Left ventricle myocardium inferior (tissue), 1 donor: ENCODE results near the gene MTFR1L. TPM values are rescaled to one million over a fixed set of nuclear protein-coding genes. Genes with fewer than 3 reads are reported as not detected.

Experiments
- DNase-seq: peaks from one replicate; pipeline ENCODE4 v3.0.0-alpha.2; 2020
- H3K27ac ChIP-seq: fragments of 200-600 bp; replicated peaks from 2 replicates; pipeline ENCODE4 v1.8.0; 2021
- H3K27me3 ChIP-seq: fragments of 200-600 bp; 2 replicates; pipeline ENCODE4 v1.8.0; 2021; ENCODE audit warnings: low read depth
- H3K36me3 ChIP-seq: fragments of 200-600 bp; 2 replicates; pipeline ENCODE4 v1.8.0; 2021
- H3K4me1 ChIP-seq: fragments of 200-600 bp; 2 replicates; pipeline ENCODE4 v1.8.0; 2021
- H3K4me3 ChIP-seq: fragments of 200-600 bp; 2 replicates; pipeline ENCODE4 v1.8.0; 2021; ENCODE audit warnings: mild to moderate bottlenecking, moderate library complexity
- H3K9me3 ChIP-seq: fragments of 200-600 bp; replicated peaks from 2 replicates; pipeline ENCODE4 v1.8.0; 2021
- intact Hi-C: fragments of 100-400 bp; cut with micrococcal nuclease; formaldehyde crosslinking; loops from one replicate; pipeline ENCODE4 v1.11.0; 2022
- total RNA-seq: library from RNA; stranded (reverse); fragmentation: NEBNext Ultra II Directional; extraction: Animal tissue kit (Norgen Biotek cat#: 25700); gene quantifications from one replicate; pipeline ENCODE4 v1.2.1, GENCODE V29; 2021
- TF ChIP-seq, protein P1 (sequence below): fragments of 200-600 bp; IDR thresholded peaks from 2 replicates; pipeline ENCODE4 v1.8.0; 2021; ENCODE audit warnings: antibody characterized with exemption, mild to moderate bottlenecking, borderline replicate concordance
- donor health status: DM: no; HTN: yes; CAD: no; lungs with severe emphysema.

The MTFR1L gene
- total RNA-seq, 1 donor from 2014 or later = 252 TPM

DNA sequence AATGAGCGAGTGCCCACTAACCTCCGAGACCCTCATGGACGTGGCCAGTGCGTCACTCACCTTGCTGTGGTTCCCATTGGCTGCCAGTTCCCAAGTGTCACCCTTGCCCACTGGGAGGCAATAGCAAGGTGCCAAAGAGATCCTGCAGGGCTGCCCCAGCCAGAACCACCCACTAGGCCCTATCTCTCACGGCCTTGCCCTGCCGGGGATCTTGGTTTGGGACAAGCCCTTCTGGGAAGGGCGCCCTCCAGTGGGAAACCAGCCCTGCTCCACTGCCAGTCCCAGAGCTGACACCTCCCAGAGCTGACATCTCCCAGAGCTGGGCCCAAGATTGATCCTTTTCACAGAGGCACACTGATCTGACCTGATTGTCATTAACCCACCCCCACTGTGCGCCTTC lies 21.8 kb upstream of the MTFR1L start:
- H3K9me3 ChIP-seq = no peaks in the 10 kb centered on the region
- H3K27ac ChIP-seq = peak overlapping the region; percentile 86
- no peak for DNase-seq
- H3K4me1 ChIP-seq = peaks cover 68% of the 10 kb centered on the region
- H3K4me3 ChIP-seq = no peak overlapping the region
- no peaks in the 10 kb centered on the region for H3K36me3 ChIP-seq
- H3K27me3 ChIP-seq = no peaks in the 10 kb centered on the region
- intact Hi-C loops = loop anchor here (2.0 kb wide), 1 partner anchor 189 kb away; no protein-coding TSS in a partner anchor
- TF ChIP-seq, protein P1, sequence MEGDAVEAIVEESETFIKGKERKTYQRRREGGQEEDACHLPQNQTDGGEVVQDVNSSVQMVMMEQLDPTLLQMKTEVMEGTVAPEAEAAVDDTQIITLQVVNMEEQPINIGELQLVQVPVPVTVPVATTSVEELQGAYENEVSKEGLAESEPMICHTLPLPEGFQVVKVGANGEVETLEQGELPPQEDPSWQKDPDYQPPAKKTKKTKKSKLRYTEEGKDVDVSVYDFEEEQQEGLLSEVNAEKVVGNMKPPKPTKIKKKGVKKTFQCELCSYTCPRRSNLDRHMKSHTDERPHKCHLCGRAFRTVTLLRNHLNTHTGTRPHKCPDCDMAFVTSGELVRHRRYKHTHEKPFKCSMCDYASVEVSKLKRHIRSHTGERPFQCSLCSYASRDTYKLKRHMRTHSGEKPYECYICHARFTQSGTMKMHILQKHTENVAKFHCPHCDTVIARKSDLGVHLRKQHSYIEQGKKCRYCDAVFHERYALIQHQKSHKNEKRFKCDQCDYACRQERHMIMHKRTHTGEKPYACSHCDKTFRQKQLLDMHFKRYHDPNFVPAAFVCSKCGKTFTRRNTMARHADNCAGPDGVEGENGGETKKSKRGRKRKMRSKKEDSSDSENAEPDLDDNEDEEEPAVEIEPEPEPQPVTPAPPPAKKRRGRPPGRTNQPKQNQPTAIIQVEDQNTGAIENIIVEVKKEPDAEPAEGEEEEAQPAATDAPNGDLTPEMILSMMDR = peak; percentile 56

DNA sequence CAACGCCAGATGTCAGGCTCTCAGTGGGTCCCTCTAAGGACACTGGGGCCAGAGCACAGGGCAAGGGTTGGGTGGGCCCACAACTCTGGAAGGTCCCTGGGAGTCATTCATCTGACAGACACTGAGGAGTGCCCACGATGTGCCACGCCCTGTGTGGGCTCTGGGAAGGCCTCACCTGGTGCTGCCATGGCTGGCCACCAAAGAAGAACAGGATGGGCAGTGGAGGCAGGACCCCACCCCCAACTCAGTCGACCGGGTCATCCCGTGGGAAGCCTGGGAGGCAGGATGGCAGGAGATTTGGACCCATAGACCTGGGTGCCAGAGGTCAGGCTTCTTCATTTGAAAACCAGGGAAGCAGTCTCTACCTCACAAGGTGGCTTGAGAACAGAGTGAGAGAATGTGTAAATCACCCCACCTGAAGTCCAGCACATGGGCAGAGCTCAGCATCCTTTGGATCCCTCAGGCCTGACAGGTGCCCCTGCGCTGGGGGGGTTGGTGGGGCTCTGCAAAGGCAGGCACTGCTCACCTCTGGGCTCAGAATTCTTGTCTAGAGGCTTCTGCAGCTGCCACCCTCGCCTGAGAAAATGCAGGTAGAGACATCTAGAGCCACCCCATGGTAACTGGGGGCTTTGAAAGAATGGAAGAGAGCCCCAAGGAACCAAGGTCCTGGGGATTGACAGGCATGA lies 20.9 kb upstream of the MTFR1L start:
- Histone ChIP-seq H3K4me3 (no peak overlapping the region), H3K36me3 (no peaks in the 10 kb centered on the region), H3K9me3 (no peaks in the 10 kb centered on the region), H3K27me3 (no peaks in the 10 kb centered on the region), H3K4me1 (peaks cover 75% of the 10 kb centered on the region), H3K27ac (peak overlapping the region; percentile 86)
- no peak for DNase-seq
- intact Hi-C loops = no loop called here
- TF ChIP-seq, protein P1 = no peak

DNA sequence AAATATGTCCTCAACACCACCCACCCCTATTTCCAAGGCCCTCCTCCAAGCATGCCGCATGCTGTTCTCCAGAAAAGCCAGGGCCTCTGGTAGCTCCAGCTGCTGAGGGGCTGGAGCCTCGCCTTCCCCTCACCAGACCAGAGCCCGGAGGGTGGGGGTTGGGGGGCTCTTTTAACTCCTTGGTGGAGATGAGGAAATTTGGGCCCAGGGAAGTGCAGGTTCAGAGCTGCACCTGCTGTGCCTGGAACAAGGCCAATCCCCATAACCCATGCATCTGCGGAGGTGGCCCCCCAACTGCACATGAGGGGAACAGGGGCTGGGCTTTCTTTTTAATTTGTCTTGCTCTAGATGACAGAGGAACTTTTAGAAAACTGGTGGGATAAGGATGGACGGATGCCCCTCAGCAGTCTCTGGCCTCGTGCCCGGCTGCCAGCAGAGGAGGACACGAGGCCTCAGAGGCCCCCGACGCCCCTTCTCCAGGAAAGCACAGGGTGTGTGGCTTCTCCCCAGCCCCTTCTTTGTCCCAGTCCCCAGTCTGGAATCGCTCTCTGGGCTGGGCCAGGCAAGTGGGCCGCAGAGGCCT lies 20.3 kb upstream of the MTFR1L start:
- H3K4me1 ChIP-seq = peaks cover 75% of the 10 kb centered on the region
- no peak for DNase-seq
- no peaks in the 10 kb centered on the region for H3K9me3 ChIP-seq
- no peaks in the 10 kb centered on the region for H3K36me3 ChIP-seq
- peak overlapping the region; percentile 76 for H3K4me3 ChIP-seq
- TF ChIP-seq, protein P1 = no peak
- no peaks in the 10 kb centered on the region for H3K27me3 ChIP-seq
- H3K27ac ChIP-seq = peak overlapping the region; percentile 86
- intact Hi-C loops = no loop called here

DNA sequence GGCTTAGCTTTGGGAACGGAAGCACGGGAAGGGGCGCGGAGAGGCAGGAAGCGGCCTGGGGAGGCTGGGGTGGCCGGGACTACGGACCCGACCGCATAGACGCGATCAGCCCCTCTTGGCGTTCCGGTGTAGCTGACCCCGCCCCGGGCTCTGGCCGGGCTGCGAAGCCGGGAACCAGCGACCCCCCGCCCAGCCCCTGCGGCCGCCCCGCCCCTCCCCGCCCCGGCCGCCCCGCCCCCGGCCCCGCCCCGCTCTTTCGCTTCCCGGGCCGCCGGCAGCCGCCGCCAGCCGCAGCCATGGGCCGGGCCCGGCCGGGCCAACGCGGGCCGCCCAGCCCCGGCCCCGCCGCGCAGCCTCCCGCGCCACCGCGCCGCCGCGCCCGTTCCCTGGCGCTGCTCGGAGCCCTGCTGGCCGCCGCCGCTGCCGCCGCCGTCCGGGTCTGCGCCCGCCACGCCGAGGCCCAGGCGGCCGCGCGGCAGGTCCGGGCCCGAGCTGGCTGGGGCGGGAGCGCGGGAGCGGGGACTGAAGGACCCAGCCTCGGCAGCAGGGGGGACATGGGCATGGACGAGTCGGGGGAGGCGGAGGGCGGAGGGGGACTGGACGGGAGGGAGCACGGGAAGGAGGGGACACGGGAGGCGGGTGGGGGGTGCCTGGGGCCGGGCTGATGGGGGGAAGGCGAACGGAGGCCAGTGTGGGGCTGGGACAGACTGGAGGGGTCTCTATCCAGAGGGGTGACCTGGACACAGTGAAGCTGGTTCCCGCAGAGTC lies 19.6 kb upstream of the MTFR1L start, which contains the start of gene SELENON:
TSS of gene SELENON (plus strand) at position 259 of the 768 bp plus-strand sequence. CDS start at position 297, 38 bp downstream.
- intact Hi-C loops = no loop called here
- peaks cover 81% of the 10 kb centered on the region for H3K4me1 ChIP-seq
- peak; percentile 84 for DNase-seq
- peak within 1 kb of the TSS; percentile 86 for H3K27ac ChIP-seq
- H3K36me3 ChIP-seq = peaks cover 5% of the 10 kb centered on the region
- no peaks in the 10 kb centered on the region for H3K27me3 ChIP-seq
- no peaks in the 10 kb centered on the region for H3K9me3 ChIP-seq
- peak within 1 kb of the TSS; percentile 76 for H3K4me3 ChIP-seq
- TF ChIP-seq, protein P1 = no peak

DNA sequence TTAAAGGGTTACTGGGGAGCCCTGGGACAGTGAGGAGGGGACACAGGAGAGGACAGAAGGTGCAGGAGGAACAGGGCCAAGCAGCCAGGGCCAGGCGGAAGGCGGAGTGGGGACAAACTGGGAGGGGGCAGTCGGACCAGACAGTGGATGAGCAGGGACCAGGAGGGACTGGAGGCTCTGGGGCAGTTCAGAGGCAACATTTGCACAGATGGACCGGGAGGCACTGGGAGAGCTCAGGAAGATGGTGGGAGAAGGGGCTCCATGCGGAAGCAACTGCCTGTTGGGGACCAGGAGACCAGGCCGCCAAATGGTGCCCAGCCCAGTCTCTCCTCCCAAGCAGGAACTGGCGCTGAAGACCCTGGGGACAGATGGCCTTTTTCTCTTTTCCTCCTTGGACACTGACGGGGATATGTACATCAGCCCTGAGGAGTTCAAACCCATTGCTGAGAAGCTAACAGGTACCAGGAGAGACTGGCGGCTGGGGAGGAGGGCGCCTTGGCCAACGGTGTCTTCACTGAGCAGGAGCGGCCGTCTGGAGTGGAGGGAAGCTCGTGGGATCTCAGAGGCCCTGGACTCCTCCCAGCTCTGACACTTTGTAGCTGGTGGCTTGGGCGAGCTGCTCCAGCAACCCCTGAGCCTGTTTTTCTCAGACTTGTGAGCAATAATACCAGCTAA lies 18.9 kb upstream of the MTFR1L start:
- DNase-seq = no peak
- intact Hi-C loops = no loop called here
- H3K27ac ChIP-seq = peak overlapping the region; percentile 78

More for the DNA sequence above, 18.9 kb upstream of the MTFR1L start:
- Histone ChIP-seq H3K4me1 (peaks cover 88% of the 10 kb centered on the region), H3K4me3 (peak overlapping the region; percentile 76), H3K9me3 (no peaks in the 10 kb centered on the region), H3K27me3 (no peaks in the 10 kb centered on the region), H3K36me3 (peaks cover 9% of the 10 kb centered on the region)
- TF ChIP-seq, protein P1 = no peak
